OCI-LY3 (cell line): Measurements from ENCODE around the gene MOB1B.

ENCODE experiments used
- H2AFZ ChIP-seq: fragments of 200-600, 300-600 bp; shearing (Covaris generic); 2 replicates; pipeline ENCODE4 v1.6.0; 2014; ENCODE audit warnings: antibody characterized with exemption, low read depth, low read length
- H3K27ac ChIP-seq: fragments of 200-600, 300-600 bp; sonication (generic); 2 replicates; pipeline ENCODE4 v1.5.1; 2014; ENCODE audit warnings: mild to moderate bottlenecking, low read length, moderate library complexity, mixed read lengths
- H3K27me3 ChIP-seq: fragments of 200-600, 300-600 bp; sonication (generic); 2 replicates; pipeline ENCODE4 v1.6.1; 2014; ENCODE audit warnings: low read depth, low read length, mixed read lengths
- H3K36me3 ChIP-seq: fragments of 200-600, 300-600 bp; sonication (generic); replicated peaks from 2 replicates; pipeline ENCODE3; 2014; ENCODE audit warnings: low read depth, low read length, mixed read lengths
- H3K4me1 ChIP-seq: fragments of 300-600, 200-600 bp; sonication (generic); 2 replicates; pipeline ENCODE4 v1.6.1; 2014; ENCODE audit warnings: low read length, mixed read lengths
- H3K4me2 ChIP-seq: fragments of 200-600, 300-600 bp; sonication (generic); 2 replicates; pipeline ENCODE4 v1.6.1; 2014; ENCODE audit warnings: low read length, mixed read lengths
- H3K4me3 ChIP-seq: fragments of 300-600, 200-600 bp; sonication (generic); 2 replicates; pipeline ENCODE4 v1.5.1; 2014; ENCODE audit warnings: antibody characterized with exemption, mild to moderate bottlenecking, low read length, moderate library complexity
- H3K79me2 ChIP-seq: fragments of 300-600, 200-600 bp; shearing (Covaris generic); 2 replicates; pipeline ENCODE4 v1.6.1; 2014; ENCODE audit warnings: mild to moderate bottlenecking, low read length, mixed read lengths
- H3K9ac ChIP-seq: fragments of 300-600, 200-600 bp; shearing (Covaris generic); 2 replicates; pipeline ENCODE4 v1.6.0; 2014; ENCODE audit warnings: mild to moderate bottlenecking, low read length, moderate library complexity
- H3K9me3 ChIP-seq: fragments of 200-600, 300-600 bp; shearing (Covaris generic); 2 replicates; pipeline ENCODE4 v1.6.1; 2014; ENCODE audit warnings: low read length, mixed read lengths; ENCODE audit not compliant: insufficient read depth
- H4K20me1 ChIP-seq: fragments of 200-600, 300-600 bp; sonication (generic); 2 replicates; pipeline ENCODE4 v1.6.1; 2016; ENCODE audit warnings: low read length, mixed read lengths; ENCODE audit not compliant: insufficient read depth
- EZH2phosphoT487 ChIP-seq: fragments of 200-600 bp; shearing (Covaris generic); IDR thresholded peaks from 2 replicates; pipeline ENCODE4 v1.6.1; 2018; ENCODE audit warnings: antibody characterized with exemption, mixed run types, low read depth
- TF ChIP-seq, protein P1 (sequence below): fragments of 200-600, 300-600 bp; sonication (generic); IDR thresholded peaks from 2 replicates; pipeline ENCODE4 v1.5.1; 2014; ENCODE audit warnings: antibody characterized with exemption, low read length, low read depth

Gene MOB1B

DNA sequence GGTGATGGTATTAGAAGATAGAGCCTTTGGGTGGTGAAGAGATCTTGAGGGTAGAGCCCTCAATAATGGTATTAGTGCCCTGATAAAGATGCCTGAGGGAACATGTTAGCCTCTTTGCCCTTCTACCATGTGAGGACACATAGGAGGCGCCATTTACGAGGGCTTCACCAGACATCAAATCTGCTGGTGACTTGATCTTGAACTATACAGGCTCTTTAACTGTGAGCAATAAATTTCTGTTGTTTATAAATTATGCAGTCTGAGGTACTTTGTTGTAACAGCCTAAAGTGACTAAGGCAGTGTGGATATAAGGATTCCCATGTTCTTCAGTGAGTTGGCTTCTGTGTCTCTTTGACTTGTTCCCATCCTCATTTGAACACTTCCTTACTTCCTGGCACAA, 11.8 kb downstream of the MOB1B start:
- Histone ChIP-seq H4K20me1 (no peaks in the 10 kb centered on the region), H3K4me2 (no peak overlapping the region), H3K27me3 (no peaks in the 10 kb centered on the region), H3K27ac (no peak overlapping the region), H3K9ac (no peak overlapping the region), H2AFZ (no peak overlapping the region), H3K79me2 (peaks cover 20% of the 10 kb centered on the region), H3K36me3 (peaks cover 3% of the 10 kb centered on the region), H3K4me1 (peaks cover 4% of the 10 kb centered on the region; the same call in 1 of the 2 replicates), H3K4me3 (no peak overlapping the region), H3K9me3 (no peaks in the 10 kb centered on the region)
- no peak for TF ChIP-seq EZH2phosphoT487
- TF ChIP-seq, protein P1, sequence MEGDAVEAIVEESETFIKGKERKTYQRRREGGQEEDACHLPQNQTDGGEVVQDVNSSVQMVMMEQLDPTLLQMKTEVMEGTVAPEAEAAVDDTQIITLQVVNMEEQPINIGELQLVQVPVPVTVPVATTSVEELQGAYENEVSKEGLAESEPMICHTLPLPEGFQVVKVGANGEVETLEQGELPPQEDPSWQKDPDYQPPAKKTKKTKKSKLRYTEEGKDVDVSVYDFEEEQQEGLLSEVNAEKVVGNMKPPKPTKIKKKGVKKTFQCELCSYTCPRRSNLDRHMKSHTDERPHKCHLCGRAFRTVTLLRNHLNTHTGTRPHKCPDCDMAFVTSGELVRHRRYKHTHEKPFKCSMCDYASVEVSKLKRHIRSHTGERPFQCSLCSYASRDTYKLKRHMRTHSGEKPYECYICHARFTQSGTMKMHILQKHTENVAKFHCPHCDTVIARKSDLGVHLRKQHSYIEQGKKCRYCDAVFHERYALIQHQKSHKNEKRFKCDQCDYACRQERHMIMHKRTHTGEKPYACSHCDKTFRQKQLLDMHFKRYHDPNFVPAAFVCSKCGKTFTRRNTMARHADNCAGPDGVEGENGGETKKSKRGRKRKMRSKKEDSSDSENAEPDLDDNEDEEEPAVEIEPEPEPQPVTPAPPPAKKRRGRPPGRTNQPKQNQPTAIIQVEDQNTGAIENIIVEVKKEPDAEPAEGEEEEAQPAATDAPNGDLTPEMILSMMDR, result peak; percentile 19; the same call in 1 of the 2 replicates

DNA sequence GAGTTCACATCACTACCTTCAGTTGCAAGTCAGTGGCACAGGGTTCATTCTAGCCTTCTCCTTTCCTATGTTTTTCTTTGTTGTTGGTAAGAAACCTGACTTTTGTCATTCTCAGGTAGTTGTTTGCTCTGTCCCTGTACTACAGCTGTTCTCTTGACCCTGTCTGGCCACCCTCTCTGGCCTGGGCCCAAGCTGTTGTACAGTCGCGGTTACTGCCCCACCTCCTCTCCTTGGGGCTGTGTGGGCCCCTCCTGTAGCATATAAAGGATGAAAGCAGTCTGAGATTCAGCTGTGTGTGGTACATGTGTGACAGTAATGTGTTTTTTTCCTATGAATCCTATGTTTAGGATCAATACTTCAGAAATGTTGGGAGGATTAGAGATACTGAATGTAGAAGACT, 12.5 kb downstream of the MOB1B start:
- H3K27ac ChIP-seq, result no peak overlapping the region
- no peak overlapping the region for H3K4me3 ChIP-seq
- H3K27me3 ChIP-seq, result no peaks in the 10 kb centered on the region
- H4K20me1 ChIP-seq, result no peaks in the 10 kb centered on the region
- peaks cover 3% of the 10 kb centered on the region for H3K36me3 ChIP-seq
- H3K4me2 ChIP-seq, result no peak overlapping the region
- H3K79me2 ChIP-seq, result peaks cover 20% of the 10 kb centered on the region
- H3K4me1 ChIP-seq, result peaks cover 4% of the 10 kb centered on the region; the same call in 1 of the 2 replicates
- TF ChIP-seq EZH2phosphoT487, result no peak
- no peaks in the 10 kb centered on the region for H3K9me3 ChIP-seq
- H3K9ac ChIP-seq, result no peak overlapping the region
- H2AFZ ChIP-seq, result no peak overlapping the region

DNA sequence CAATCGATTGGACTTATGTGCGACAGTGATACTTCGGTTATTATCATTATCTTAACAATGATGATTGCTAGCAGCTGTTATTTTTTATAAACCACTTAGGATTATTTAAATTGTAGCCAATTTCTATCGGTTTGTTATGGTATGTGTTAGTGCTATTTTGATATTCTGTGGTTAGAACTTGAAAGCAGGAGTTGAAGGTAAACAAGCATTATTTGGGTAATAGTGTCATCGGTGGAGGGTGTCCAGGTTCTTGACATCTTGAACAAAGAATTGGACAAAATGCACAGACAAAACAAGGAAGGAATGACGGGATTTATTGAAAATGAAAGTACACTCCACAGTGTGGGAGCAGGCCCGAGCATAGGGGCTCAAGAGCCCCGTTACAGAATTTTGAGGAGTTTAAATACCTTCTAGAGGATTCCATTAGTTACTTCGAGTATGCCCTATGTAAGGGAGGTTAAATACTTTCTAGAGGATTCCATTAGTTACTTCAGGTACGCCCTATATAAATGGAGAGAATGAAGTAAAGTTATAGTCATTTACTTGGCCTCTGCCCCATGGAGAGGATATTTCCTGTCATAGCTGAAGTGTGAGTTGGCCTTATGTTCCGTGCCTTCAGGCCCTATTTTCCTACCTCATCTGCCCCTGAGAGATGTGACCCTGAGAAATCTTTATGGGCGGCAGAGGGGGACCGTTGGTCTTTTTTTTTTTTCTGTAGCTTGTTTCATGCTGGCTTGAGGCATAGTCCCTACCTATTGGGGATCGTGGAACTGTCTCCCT, 13.1 kb downstream of the MOB1B start:
- H3K4me2 ChIP-seq, result 0 out of 2 replicates have a peak overlapping the region, but pooled peaks have one; percentile 6
- no peak overlapping the region for H3K9ac ChIP-seq
- TF ChIP-seq EZH2phosphoT487, result no peak
- TF ChIP-seq, protein P1, result no peak
- no peaks in the 10 kb centered on the region for H3K9me3 ChIP-seq
- H3K4me1 ChIP-seq, result peaks cover 4% of the 10 kb centered on the region; the same call in 1 of the 2 replicates
- H4K20me1 ChIP-seq, result no peaks in the 10 kb centered on the region
- H3K27me3 ChIP-seq, result no peaks in the 10 kb centered on the region
- H2AFZ ChIP-seq, result no peak overlapping the region
- no peak overlapping the region for H3K4me3 ChIP-seq
- H3K79me2 ChIP-seq, result peaks cover 20% of the 10 kb centered on the region
- peaks cover 3% of the 10 kb centered on the region for H3K36me3 ChIP-seq
- no peak overlapping the region for H3K27ac ChIP-seq

DNA sequence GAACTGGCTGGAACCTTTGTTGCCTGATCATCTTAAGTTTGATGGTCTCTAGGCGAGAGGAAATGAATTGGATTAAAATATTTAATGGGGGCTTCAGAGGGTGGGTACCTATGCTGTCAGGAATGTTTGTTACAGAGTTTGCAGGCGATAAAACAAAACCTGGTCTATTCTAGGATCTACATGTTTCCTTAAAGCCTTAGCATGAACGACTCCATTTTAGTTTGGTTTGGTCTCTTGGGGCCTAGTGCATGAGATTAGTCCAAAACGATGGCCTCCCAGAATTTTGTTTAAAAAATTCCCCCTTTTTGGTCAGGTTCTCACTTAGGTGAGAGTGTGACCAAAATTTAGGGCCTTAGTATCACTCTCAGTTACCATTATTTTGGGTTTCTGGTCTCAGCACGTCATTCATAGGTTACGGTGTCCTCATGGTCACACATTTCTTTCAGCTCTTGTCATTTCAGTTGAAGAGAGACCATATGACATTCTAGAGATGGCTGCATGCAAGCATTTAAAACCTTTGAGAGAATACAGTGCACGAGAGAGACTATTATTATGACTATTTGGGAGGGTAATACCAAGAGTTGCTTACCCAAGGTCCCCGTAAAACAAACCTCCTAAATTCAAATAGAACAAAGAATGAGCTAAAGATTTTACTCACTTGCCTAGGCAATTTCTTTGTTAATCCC, 13.8 kb downstream of the MOB1B start:
- Histone ChIP-seq H3K4me2 (no peak overlapping the region), H4K20me1 (no peaks in the 10 kb centered on the region), H3K79me2 (peaks cover 20% of the 10 kb centered on the region), H3K36me3 (peaks cover 3% of the 10 kb centered on the region), H3K27me3 (no peaks in the 10 kb centered on the region), H3K27ac (no peak overlapping the region), H2AFZ (no peak overlapping the region), H3K9ac (no peak overlapping the region), H3K4me1 (peaks cover 4% of the 10 kb centered on the region; the same call in 1 of the 2 replicates), H3K4me3 (no peak overlapping the region), H3K9me3 (no peaks in the 10 kb centered on the region)
- TF ChIP-seq EZH2phosphoT487, result no peak
- TF ChIP-seq, protein P1, result no peak
